HS-27A (cell line): Measurements from ENCODE around the gene REEP5.

Experiments used
- DNase-seq: peaks from one replicate; pipeline ENCODE4 v3.0.0-alpha.2; 2012; ENCODE audit warnings: low read depth, missing footprints

REEP5 gene

DNA sequence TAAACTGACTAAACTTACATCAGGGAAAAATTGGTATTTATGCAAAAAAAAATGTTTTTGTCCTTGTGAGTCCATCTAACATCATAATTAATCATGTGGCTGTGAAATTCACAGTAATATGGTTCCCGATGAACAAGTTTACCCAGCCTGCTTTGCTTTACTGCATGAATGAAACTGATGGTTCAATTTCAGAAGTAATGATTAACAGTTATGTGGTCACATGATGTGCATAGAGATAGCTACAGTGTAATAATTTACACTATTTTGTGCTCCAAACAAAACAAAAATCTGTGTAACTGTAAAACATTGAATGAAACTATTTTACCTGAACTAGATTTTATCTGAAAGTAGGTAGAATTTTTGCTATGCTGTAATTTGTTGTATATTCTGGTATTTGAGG, 77.5 kb downstream of the REEP5 start:
- DNase-seq, result no peak

- no peak for DNase-seq
Observed at GRCh38 chr5:112833971-112834370, 88.1 kb downstream of the REEP5 start.

GRCh38 chr5:112830378-112830777, 91.6 kb downstream of the REEP5 start:
- no peak for DNase-seq
